GM12878 (cell line): Measurements from ENCODE around the gene SOX5.

ENCODE experiments used
- BHLHE40 ChIP-seq, 2 experiments: fragments of 450-650 bp in 1 of 2; IDR thresholded peaks; 2 replicates each; pipeline ENCODE4 v1.6.1; 2011 to 2017; ENCODE audit warnings: low read depth in 2 of 2, borderline replicate concordance in 1 of 2, improper control_type of control experiment in 1 of 2, low read length in 1 of 2, mild to moderate bottlenecking in 1 of 2
- CTCF ChIP-seq, 3 experiments: IDR thresholded peaks in 2 of 3; conservative IDR thresholded peaks in 1 of 3; 2 replicates each; pipeline ENCODE4 v1.5.1; 2011; ENCODE audit warnings: low read depth in 3 of 3, low read length in 3 of 3, mild to moderate bottlenecking in 3 of 3, control low read depth in 2 of 3, moderate library complexity in 2 of 3, inconsistent platforms in 1 of 3, mixed read lengths in 1 of 3; ENCODE audit not compliant: control insufficient read depth in 2 of 3, insufficient read depth in 1 of 3; ENCODE audit errors: extremely low read depth in 1 of 3
- ELK1 ChIP-seq: IDR thresholded peaks from 2 replicates; pipeline ENCODE4 v1.6.1; 2012; ENCODE audit warnings: low read depth, low read length, improper control_type of control experiment
- EP300 ChIP-seq, 2 experiments: fragments of 150-350 bp in 1 of 2; IDR thresholded peaks; 2 replicates each; pipeline ENCODE4 v1.6.1; 2011 to 2012; ENCODE audit warnings: low read depth in 2 of 2, low read length in 2 of 2, borderline replicate concordance in 1 of 2, improper control_type of control experiment in 1 of 2, inconsistent platforms in 1 of 2; ENCODE audit not compliant: control insufficient read depth in 1 of 2
- ETV6 ChIP-seq, 2 experiments: fragments of 450-650 bp in 1 of 2; IDR thresholded peaks in 1 of 2; conservative IDR thresholded peaks in 1 of 2; 2 replicates each; pipeline ENCODE4 v1.6.1; 2014; ENCODE audit warnings: antibody characterized with exemption in 1 of 2, borderline replicate concordance in 1 of 2, low read depth in 1 of 2, mild to moderate bottlenecking in 1 of 2, moderate library complexity in 1 of 2
- EZH2 ChIP-seq: IDR thresholded peaks from 2 replicates; pipeline ENCODE4 v1.6.1; 2012; ENCODE audit warnings: low read depth, mild to moderate bottlenecking, control low read depth, inconsistent platforms, low read length, borderline replicate concordance; ENCODE audit not compliant: control insufficient read depth
- FOXK2 ChIP-seq: fragments of 450-650 bp; IDR thresholded peaks from 2 replicates; pipeline ENCODE4 v1.6.1; 2017; ENCODE audit warnings: mild to moderate bottlenecking, moderate library complexity
- HDGF ChIP-seq: fragments of 450-650 bp; IDR thresholded peaks from 2 replicates; pipeline ENCODE4 v1.6.1; 2016; ENCODE audit warnings: antibody characterized with exemption
- MTA2 ChIP-seq: fragments of 450-650 bp; IDR thresholded peaks from 2 replicates; pipeline ENCODE4 v1.6.1; 2016; ENCODE audit warnings: low read depth, mild to moderate bottlenecking, moderate library complexity
- RFX5 ChIP-seq: IDR thresholded peaks from 2 replicates; pipeline ENCODE4 v1.6.1; 2011; ENCODE audit warnings: low read depth, low read length, improper control_type of control experiment
- SMC3 ChIP-seq: IDR thresholded peaks from 2 replicates; pipeline ENCODE4 v1.6.1; 2011; ENCODE audit warnings: low read length, improper control_type of control experiment, borderline replicate concordance
- ZNF24 ChIP-seq: fragments of 450-650 bp; IDR thresholded peaks from 2 replicates; pipeline ENCODE4 v1.6.1; 2017; ENCODE audit warnings: antibody characterized with exemption, mild to moderate bottlenecking
- ZNF622 ChIP-seq: fragments of 450-650 bp; IDR thresholded peaks from 2 replicates; pipeline ENCODE4 v1.6.1; 2017; ENCODE audit warnings: mild to moderate bottlenecking, inconsistent platforms

- TF ChIP-seq ZNF622 (no peak), CTCF (IDR thresholded peaks at IDR 0.05 in 2 of 3, conservative IDR thresholded peaks at IDR 0.05 in 1 of 3; ENCODE audit: control insufficient read depth in 2 of 3, extremely low read depth in 1 of 3, insufficient read depth in 1 of 3, low read depth in 3 of 3, low read length in 3 of 3) (no peak), RFX5 (no peak), ETV6 (conservative IDR thresholded peaks at IDR 0.05 in 1 of 2, IDR thresholded peaks at IDR 0.05 in 1 of 2; ENCODE audit: borderline replicate concordance in 1 of 2, low read depth in 1 of 2) (no peak), EP300 (IDR thresholded peaks at IDR 0.05; ENCODE audit: borderline replicate concordance in 1 of 2, control insufficient read depth in 1 of 2, low read depth in 2 of 2, low read length in 2 of 2) (no peak), ZNF24 (no peak), EZH2 (no peak), HDGF (no peak), BHLHE40 (IDR thresholded peaks at IDR 0.05; ENCODE audit: borderline replicate concordance in 1 of 2, low read depth in 2 of 2, low read length in 1 of 2) (no peak), FOXK2 (no peak), ELK1 (no peak), MTA2 (no peak), SMC3 (no peak)
These were observed 1.2 kb downstream of the SOX5 start for GRCh38 chr12:23948291-23948690.
